LNCAP (cell line): Measurements from ENCODE around the gene CACNA1B.
A peak's percentile ranks its signal among the peaks of the same experiment; 100 is the strongest.

ENCODE experiments used
- CTCF ChIP-seq: fragments of 450-650 bp; IDR thresholded peaks from 2 replicates; pipeline ENCODE4 v1.5.1; 2017; ENCODE audit warnings: mild to moderate bottlenecking

The CACNA1B gene

GRCh38 chr9:138021251-138022056 lies 143.9 kb downstream of the CACNA1B start:
- TF ChIP-seq CTCF = no peak

GRCh38 chr9:138022121-138022741 lies 144.6 kb downstream of the CACNA1B start:
- TF ChIP-seq CTCF = peak; percentile 59

- TF ChIP-seq CTCF = no peak
These were observed 145.3 kb downstream of the CACNA1B start for GRCh38 chr9:138022756-138023393.

- TF ChIP-seq CTCF = no peak
These were observed 146.0 kb downstream of the CACNA1B start for GRCh38 chr9:138023394-138024124.

GRCh38 chr9:138024131-138024530 lies 146.5 kb downstream of the CACNA1B start:
- no peak for TF ChIP-seq CTCF

- no peak for TF ChIP-seq CTCF
These were observed 147.3 kb downstream of the CACNA1B start for GRCh38 chr9:138024831-138025291.

GRCh38 chr9:138025417-138025816 lies 147.8 kb downstream of the CACNA1B start:
- no peak for TF ChIP-seq CTCF
